Neural cell (in vitro differentiated cells): Measurements from ENCODE around the gene PLEKHB2. TPM values are rescaled to one million over a fixed set of nuclear protein-coding genes. Genes with fewer than 3 reads are reported as not detected.

Experiments
- H2AFZ ChIP-seq: fragments of 200-600, 300-800 bp; sonication (generic), shearing (Covaris generic); 2 replicates; pipeline ENCODE4 v1.6.0; 2014; ENCODE audit warnings: low read depth, mild to moderate bottlenecking, antibody characterized with exemption, low read length, moderate library complexity
- H3F3A ChIP-seq: fragments of 200-600 bp; shearing (Covaris generic); 2 replicates; pipeline ENCODE4 v1.6.1; 2016; ENCODE audit warnings: mild to moderate bottlenecking, moderate library complexity, mixed read lengths, antibody characterized with exemption, low read length; ENCODE audit not compliant: insufficient read depth, poor library complexity, severe bottlenecking
- H3K27ac ChIP-seq: fragments of 200-600, 300-800 bp; sonication (generic), shearing (Covaris generic); 2 replicates; pipeline ENCODE4 v1.5.1; 2014; ENCODE audit warnings: mild to moderate bottlenecking, low read length, moderate library complexity
- H3K27me3 ChIP-seq: fragments of 300-800, 200-600 bp; sonication (generic), shearing (Covaris generic); 2 replicates; pipeline ENCODE4 v1.6.0; 2014; ENCODE audit warnings: mild to moderate bottlenecking, low read depth, low read length, moderate library complexity; ENCODE audit not compliant: insufficient read depth
- H3K36me3 ChIP-seq: fragments of 300-800, 200-600 bp; sonication (generic), shearing (Covaris generic); 2 replicates; pipeline ENCODE4 v1.5.1; 2014; ENCODE audit warnings: mild to moderate bottlenecking, antibody characterized with exemption, low read length, moderate library complexity; ENCODE audit not compliant: insufficient read depth
- H3K4me2 ChIP-seq: fragments of 300-800, 200-600 bp; sonication (generic), shearing (Covaris generic); 2 replicates; pipeline ENCODE4 v1.6.0; 2014; ENCODE audit warnings: mild to moderate bottlenecking, low read length
- H3K4me3 ChIP-seq: fragments of 300-800, 200-600 bp; sonication (generic), shearing (Covaris generic); 2 replicates; pipeline ENCODE4 v1.5.1; 2014; ENCODE audit warnings: mild to moderate bottlenecking, low read length, moderate library complexity
- H3K79me2 ChIP-seq: fragments of 200-600 bp; shearing (Covaris generic); replicated peaks from 2 replicates; pipeline ENCODE4 v1.6.0; 2014; ENCODE audit warnings: mild to moderate bottlenecking, low read length, moderate library complexity; ENCODE audit not compliant: insufficient read depth
- H3K9ac ChIP-seq: fragments of 300-800, 200-600 bp; sonication (generic), shearing (Covaris generic); 2 replicates; pipeline ENCODE4 v1.6.1; 2016; ENCODE audit warnings: mild to moderate bottlenecking, low read length, mixed read lengths
- H3K9me2 ChIP-seq: fragments of 200-600 bp; shearing (Covaris generic); 2 replicates; pipeline ENCODE4 v1.6.1; 2016; ENCODE audit warnings: mild to moderate bottlenecking, low read length, mixed read lengths; ENCODE audit not compliant: insufficient read depth
- H3K9me3 ChIP-seq: fragments of 200-600, 300-800 bp; sonication (generic), shearing (Covaris generic); 2 replicates; pipeline ENCODE4 v1.6.1; 2016; ENCODE audit warnings: mild to moderate bottlenecking, mixed run types, low read length, moderate library complexity, mixed read lengths
- H4K20me1 ChIP-seq: fragments of 200-600 bp; shearing (Covaris generic); 2 replicates; pipeline ENCODE4 v1.6.1; 2016; ENCODE audit warnings: mild to moderate bottlenecking, mixed run types; ENCODE audit not compliant: insufficient read depth
- CTCF ChIP-seq: fragments of 450-650 bp; IDR thresholded peaks from 2 replicates; pipeline ENCODE4 v1.5.1; 2014; ENCODE audit warnings: antibody characterized with exemption, mild to moderate bottlenecking, moderate library complexity; ENCODE audit not compliant: poor library complexity, severe bottlenecking
- EP300 ChIP-seq: fragments of 450-650 bp; conservative IDR thresholded peaks from 2 replicates; pipeline ENCODE4 v1.6.1; 2014; ENCODE audit warnings: antibody characterized with exemption, mild to moderate bottlenecking, moderate library complexity; ENCODE audit not compliant: poor library complexity, severe bottlenecking
- EZH2 ChIP-seq: fragments of 200-600, 300-800 bp; shearing (Covaris generic), sonication (generic); IDR thresholded peaks from 2 replicates; pipeline ENCODE4 v1.6.1; 2014; ENCODE audit warnings: antibody characterized with exemption, low read length, borderline replicate concordance, mild to moderate bottlenecking; ENCODE audit not compliant: insufficient read depth, poor library complexity, severe bottlenecking
- MXI1 ChIP-seq: fragments of 450-650 bp; conservative IDR thresholded peaks from 2 replicates; pipeline ENCODE4 v1.6.1; 2014; ENCODE audit warnings: antibody characterized with exemption, mild to moderate bottlenecking; ENCODE audit not compliant: poor library complexity, severe bottlenecking
- POLR2AphosphoS5 ChIP-seq: IDR thresholded peaks from 2 replicates; pipeline ENCODE4 v1.6.1; 2012
- RAD21 ChIP-seq: fragments of 450-650 bp; conservative IDR thresholded peaks from 2 replicates; pipeline ENCODE4 v1.6.1; 2014; ENCODE audit warnings: antibody characterized with exemption, mild to moderate bottlenecking, moderate library complexity
- REST ChIP-seq: IDR thresholded peaks from 2 replicates; pipeline ENCODE4 v1.6.1; 2012; ENCODE audit warnings: borderline replicate concordance
- SMC3 ChIP-seq: fragments of 450-650 bp; conservative IDR thresholded peaks from 2 replicates; pipeline ENCODE4 v1.6.1; 2014; ENCODE audit warnings: antibody characterized with exemption, mild to moderate bottlenecking, moderate library complexity; ENCODE audit not compliant: poor library complexity
- TAF1 ChIP-seq: IDR thresholded peaks from 2 replicates; pipeline ENCODE4 v1.6.1; 2012; ENCODE audit warnings: low read depth
- polyA plus RNA-seq: library from polyadenylated mRNA; depleted of rRNA; stranded (reverse); fragments of >200 nt; gene quantifications from 2 replicates; pipeline ENCODE4 v1.2.3, GENCODE V29; 2014

Gene PLEKHB2
- polyA plus RNA-seq, 1 donor from 2014 or later, result 85.0 TPM

- Histone ChIP-seq H3K4me2 (no peak overlapping the region), H3K4me3 (no peak overlapping the region), H3K27me3 (no peaks in the 10 kb centered on the region), H3K9me2 (no peaks in the 10 kb centered on the region), H3K79me2 (no peaks in the 10 kb centered on the region), H3F3A (no peaks in the 10 kb centered on the region), H3K9ac (no peak overlapping the region), H3K27ac (no peak overlapping the region), H3K9me3 (no peaks in the 10 kb centered on the region), H2AFZ (no peak overlapping the region), H4K20me1 (no peaks in the 10 kb centered on the region), H3K36me3 (peaks cover 16% of the 10 kb centered on the region)
- TF ChIP-seq POLR2AphosphoS5, result no peak
- no peak for TF ChIP-seq SMC3
- TF ChIP-seq TAF1, result no peak
Observed at GRCh38 chr2:131125195-131125757, 20.1 kb downstream of the PLEKHB2 start.

- H2AFZ ChIP-seq, result no peak overlapping the region
- H3K36me3 ChIP-seq, result peaks cover 16% of the 10 kb centered on the region
- no peaks in the 10 kb centered on the region for H3F3A ChIP-seq
- no peak overlapping the region for H3K9ac ChIP-seq
- TF ChIP-seq POLR2AphosphoS5 (no peak), MXI1 (no peak), EP300 (no peak), CTCF (no peak), REST (no peak), TAF1 (no peak), RAD21 (no peak), EZH2 (no peak), SMC3 (no peak)
- H3K9me3 ChIP-seq, result no peaks in the 10 kb centered on the region
- no peaks in the 10 kb centered on the region for H4K20me1 ChIP-seq
- no peaks in the 10 kb centered on the region for H3K9me2 ChIP-seq
- H3K79me2 ChIP-seq, result no peaks in the 10 kb centered on the region
- H3K27ac ChIP-seq, result no peak overlapping the region
- H3K4me3 ChIP-seq, result no peak overlapping the region
- H3K4me2 ChIP-seq, result no peak overlapping the region
- H3K27me3 ChIP-seq, result no peaks in the 10 kb centered on the region
Observed at GRCh38 chr2:131126436-131126835, 21.3 kb downstream of the PLEKHB2 start.
